Activated CD8-positive, alpha-beta memory T cell treated with anti-CD3 and anti-CD28 coated beads for 4 hours (primary cell): ENCODE results near the gene CD4.
A peak's percentile ranks its signal among the peaks of the same experiment; 100 is the strongest.
"Not testable (repeated sequence)": the region's sequence is repeated elsewhere in the genome, so short reads cannot be mapped to it uniquely, and the experiment has no call there.

ENCODE experiments used
- DNase-seq, 2 donors: peaks; one replicate each; pipeline ENCODE4 v3.0.0-alpha.2; 2020; ENCODE audit warnings: low read depth in 2 of 2

The CD4 gene

DNA sequence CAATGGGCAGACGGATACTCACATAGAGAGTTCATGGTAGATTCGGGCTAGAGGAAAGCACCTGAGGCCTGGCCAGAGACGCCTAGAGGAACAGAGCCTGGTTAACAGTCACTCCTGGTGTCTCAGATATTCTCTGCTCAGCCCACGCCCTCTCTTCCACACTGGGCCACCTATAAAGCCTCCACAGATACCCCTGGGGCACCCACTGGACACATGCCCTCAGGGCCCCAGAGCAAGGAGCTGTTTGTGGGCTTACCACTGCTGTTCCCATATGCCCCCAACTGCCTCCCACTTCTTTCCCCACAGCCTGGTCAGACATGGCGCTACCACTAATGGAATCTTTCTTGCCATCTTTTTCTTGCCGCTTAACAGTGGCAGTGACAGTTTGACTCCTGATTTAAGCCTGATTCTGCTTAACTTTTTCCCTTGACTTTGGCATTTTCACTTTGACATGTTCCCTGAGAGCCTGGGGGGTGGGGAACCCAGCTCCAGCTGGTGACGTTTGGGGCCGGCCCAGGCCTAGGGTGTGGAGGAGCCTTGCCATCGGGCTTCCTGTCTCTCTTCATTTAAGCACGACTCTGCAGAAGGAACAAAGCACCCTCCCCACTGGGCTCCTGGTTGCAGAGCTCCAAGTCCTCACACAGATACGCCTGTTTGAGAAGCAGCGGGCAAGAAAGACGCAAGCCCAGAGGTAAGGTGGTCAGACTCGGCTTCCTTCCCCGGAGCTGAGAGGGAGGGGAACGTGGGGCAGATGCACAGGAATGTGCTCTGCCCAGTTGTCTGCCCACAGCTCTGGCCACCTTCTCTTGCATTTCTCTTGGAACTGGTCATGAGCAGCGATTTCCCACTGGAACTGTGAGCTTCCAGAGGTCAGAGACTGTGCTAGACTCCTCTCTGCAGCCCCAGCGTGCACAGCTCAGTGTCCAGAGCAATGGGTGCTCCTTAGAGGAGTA lies at the start of gene CD4:
Gene CD4 (plus strand): TSS at position 557 of the 953 bp plus-strand sequence. CDS start 10,611 bp downstream, outside the sequence.
- DNase-seq, result no peak

DNA sequence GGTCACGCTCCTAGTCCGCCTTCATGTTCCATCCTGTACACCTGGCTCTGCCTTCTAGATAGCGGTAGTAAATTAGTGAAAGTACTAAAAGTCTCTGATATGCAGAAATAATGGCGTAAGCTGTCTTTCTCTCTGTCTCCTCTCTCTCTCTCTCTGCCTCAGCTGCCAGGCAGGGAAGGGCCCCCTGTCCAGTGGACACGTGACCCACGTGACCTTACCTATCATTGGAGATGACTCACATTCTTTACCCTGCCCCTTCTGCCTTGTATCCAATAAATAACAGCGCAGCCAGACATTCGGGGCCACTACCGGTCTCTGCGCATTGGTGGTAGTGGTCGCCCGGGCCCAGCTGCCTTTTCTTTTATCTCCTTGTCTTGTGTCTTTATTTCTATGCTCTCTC lies 47.2 kb upstream of the CD4 start:
- DNase-seq, result not testable (repeated sequence)

DNA sequence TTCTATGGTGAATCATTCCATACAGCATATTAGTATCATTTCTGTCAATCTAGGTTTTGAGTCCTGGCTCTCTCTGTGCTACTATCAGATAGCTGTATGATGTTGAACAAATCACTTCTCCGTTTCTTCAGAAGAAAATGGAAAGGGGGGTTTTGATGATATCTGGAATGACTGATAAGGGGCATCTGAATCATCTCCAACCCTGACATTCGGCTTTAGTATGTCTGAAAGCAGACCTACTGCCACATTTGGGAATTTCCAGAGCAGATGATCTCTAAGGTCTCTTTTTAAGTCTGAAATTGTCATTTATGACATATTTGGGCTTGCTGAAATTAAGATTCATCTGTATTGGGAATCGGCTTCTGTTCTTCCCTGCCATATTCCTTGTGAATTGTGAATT lies 46.5 kb upstream of the CD4 start:
- DNase-seq, result no peak

DNA sequence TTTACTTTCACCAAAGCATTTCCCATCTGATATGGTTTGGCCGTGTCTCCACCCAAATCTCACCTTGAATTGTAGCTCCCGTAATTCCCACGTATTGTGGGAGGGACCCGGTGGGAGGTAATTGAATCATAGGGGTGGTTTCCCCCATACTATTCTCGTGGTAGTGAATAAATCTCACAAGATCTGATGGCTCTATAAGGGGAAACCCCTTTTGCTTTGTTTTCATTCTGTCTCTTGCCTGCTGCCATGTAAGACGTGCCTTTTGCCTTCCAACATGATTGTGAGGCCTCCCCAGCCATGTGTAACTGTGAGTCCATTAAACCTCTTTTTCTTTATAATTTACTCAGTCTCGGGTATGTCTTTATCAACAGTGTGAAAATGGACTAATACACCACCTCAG lies 46.0 kb upstream of the CD4 start:
- DNase-seq, result not testable (repeated sequence)

DNA sequence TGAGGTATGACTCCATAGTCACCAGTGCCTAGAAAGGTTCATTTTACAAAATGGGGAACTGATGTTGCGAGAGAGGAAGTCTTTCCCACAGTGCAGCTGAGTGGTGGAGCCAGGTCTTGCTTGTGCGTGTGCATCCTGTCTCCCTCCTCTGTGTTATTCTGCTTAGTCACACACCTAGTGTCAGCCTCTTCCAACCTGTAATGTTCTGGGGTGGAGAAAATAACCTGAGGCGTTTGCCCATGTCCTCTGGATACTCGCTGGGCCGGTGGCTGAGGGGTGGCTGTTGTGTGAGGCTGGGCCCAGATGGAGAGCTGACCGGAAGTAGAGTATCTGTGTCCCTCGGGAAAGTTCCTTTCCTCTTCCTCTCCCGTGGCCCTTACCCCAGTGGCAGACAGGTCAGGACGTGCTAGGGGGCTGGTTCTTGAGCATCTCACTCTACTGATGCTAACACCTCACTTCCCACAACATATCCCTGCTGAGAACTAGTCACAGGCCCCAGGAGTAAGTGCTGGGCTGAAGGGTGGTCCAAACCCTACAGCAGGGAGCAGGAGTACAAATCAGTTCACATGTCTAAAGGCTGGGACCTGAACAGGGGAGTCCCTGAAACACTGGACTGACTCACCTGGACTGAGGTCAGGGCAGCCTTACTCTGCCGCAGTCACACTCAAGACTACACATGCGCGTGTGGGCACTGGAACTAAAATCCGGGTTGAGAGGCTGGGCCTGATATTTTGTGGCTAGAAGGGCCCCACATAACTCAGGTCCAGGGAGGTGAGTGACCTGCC lies 43.4 kb upstream of the CD4 start:
- no peak for DNase-seq

- DNase-seq, result no peak
Observed at GRCh38 chr12:6747216-6747615, 42.1 kb upstream of the CD4 start.

DNA sequence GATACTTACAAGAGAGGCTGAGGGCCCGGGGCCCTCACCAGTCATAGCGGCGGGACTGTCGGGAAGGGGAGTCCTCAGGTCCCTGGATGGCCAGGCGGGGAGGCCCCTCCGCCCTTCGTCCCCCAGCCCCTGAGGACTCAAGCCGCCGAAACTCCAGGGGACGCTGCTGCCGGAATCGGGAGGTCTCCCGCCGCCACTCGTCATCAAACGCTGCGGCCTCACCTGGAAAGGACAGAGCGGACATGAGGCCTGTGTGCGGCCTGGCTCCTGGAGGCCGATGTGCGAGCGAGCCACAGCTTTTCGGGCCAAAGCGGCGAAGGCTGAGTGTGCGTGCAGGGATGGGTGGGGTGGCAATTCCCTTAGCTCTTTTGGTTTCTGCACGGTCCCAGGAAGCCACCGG lies 40.6 kb upstream of the CD4 start:
- no peak for DNase-seq

GRCh38 chr12:6750506-6750905 lies 38.8 kb upstream of the CD4 start:
- DNase-seq, result no peak

DNA sequence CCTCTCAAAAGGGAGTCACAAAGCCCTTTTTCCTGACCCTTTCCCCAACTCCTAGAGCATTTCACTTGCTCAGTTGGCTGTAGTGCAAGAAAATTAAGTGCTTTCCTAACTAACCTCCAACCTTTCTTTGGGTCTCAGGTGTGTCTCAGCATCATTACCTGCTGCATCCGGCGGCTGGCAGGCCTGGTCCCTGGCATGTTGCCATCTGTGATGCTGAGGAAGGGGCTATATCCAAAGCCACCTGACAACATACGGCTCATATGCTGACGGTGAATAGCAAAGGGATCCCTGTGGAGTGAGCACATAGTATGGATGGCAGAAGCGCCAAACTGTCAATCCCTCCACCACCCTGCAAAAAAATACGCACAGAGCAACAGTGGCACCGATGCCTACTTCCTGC lies 37.6 kb upstream of the CD4 start:
- no peak for DNase-seq

- DNase-seq, result no peak
Observed at GRCh38 chr12:6752167-6752920, 37.0 kb upstream of the CD4 start.

- DNase-seq, result peak; percentile 95
Observed at GRCh38 chr12:6752921-6753771, 36.2 kb upstream of the CD4 start, which contains the start of gene MLF2. Gene MLF2 (minus strand): TSS chr12:6753141. CDS start chr12:6752334, 807 bp downstream.

DNA sequence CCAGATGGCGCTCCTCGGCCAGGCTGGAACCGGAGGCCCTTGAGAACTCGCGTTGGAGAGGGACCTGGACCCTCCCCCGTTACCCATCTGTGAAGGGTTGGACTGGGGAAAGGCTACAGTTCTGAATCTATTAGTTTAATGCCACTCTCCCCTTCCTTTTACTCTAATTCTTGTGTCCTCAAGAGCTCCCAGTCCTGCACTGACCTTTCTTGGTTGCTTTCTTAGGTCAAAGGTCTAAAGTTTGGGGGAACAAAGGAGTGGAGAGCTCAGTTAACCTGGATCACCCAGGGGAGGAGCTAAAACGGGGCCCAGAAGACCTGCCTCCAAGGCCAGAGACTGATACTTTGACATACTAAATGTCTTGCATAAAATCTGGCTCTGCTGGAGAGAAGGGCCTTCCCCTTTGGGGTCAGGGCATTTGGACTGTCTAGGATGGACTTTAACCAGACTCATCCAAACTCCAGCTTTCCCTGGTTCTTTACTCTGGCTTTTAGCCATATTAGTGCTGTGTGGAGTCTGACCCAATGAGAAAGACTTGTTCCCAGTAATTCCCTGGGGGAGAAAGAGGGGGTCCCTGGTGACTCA lies 35.5 kb upstream of the CD4 start:
- DNase-seq, result no peak

- DNase-seq, result no peak
Observed at GRCh38 chr12:6754411-6754810, 34.9 kb upstream of the CD4 start.

DNA sequence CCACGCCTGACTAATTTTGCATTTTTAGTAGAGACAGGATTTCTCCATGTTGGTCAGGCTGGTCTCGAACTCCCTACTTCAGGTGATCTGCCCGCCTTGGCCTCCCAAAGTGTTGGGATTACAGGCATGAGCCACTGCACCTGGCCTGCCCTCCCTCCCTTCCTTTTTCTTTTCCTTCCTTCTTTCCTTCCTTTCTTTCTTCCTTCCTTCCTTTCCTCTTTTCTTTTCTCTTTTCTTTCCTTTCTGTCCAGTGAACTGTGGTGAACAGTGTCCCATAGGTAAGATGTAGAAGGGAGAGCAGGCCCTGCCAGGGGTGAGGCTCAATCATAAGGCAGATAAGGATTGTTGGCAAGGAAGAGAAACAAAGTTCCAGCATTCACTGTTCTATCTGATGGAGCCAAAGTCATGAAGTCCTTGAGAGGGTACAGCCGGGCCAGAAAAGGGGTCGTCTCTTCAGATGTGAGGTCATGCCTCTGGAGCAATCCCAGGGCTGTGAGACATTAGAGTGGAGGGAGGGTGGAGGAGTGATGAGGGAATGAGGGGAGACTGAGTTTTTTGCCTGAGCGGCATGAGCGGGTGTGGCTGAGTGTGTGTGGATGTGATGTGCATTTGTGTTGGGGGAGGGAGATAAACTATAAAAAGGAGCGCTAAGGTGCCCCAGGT lies 32.2 kb upstream of the CD4 start:
- DNase-seq, result no peak

DNA sequence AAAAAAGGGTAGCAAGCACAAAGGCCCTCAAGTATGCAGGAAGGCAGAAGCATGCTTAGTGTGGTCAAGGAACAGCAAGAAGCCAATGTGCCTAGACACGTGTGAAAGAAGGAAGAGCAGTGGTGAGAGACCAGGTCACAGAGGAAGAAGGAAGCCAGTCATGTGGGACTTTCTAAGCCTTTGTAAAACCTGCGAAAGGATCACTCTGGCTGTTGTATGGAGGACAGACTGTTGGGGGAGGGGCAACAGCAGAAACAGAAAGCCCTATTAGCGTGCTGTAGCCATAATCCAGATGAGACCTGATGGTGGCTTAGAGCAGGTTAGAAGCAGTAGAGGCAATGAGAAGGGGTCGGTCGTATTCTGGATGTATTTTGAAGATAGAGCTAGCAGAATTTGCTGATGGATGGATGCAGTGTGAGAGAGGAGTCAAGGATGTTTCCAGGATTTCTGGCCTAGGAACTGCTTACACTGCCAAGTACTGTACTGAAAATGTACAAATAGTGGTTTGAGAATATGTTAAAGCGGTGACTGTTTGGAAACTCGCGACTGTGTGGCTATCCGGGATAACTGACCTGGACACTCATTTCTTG lies 30.7 kb upstream of the CD4 start:
- no peak for DNase-seq

- DNase-seq, result no peak
Observed at GRCh38 chr12:6759741-6760140, 29.6 kb upstream of the CD4 start.

GRCh38 chr12:6763380-6763779 lies 25.9 kb upstream of the CD4 start:
- no peak for DNase-seq

GRCh38 chr12:6764011-6764828 lies 25.1 kb upstream of the CD4 start:
- DNase-seq, result no peak
